Keratinocyte (primary cell): ENCODE results near the gene TMEM163. TPM values are rescaled to one million over a fixed set of nuclear protein-coding genes. Genes with fewer than 3 reads are reported as not detected.

Source experiments
- DNase-seq: peaks from one replicate; pipeline ENCODE4 v3.0.0-alpha.2; 2011; ENCODE audit warnings: low read depth, missing footprints, low spot score
- FAIRE-seq: peaks from 2 replicates; lab custom pipeline; 2011; peaks lifted over from hg19 to GRCh38; lab: Jason Lieb, UNC
- H2AFZ ChIP-seq: 2 replicates; pipeline ENCODE4 v1.6.0; 2012; ENCODE audit warnings: low read length, control low read depth, inconsistent platforms; ENCODE audit not compliant: control insufficient read depth
- H3K27ac ChIP-seq: 2 replicates; pipeline ENCODE4 v1.5.1; 2011; ENCODE audit warnings: low read length; ENCODE audit not compliant: control insufficient read depth, insufficient read depth
- H3K27me3 ChIP-seq: 3 replicates; pipeline ENCODE4 v1.6.0; 2011; ENCODE audit warnings: low read length; ENCODE audit not compliant: control insufficient read depth, insufficient read depth; ENCODE audit errors: extremely low read depth
- H3K36me3 ChIP-seq, 2 experiments: 2 replicates in 1 of 2; 3 replicates in 1 of 2; pipeline ENCODE4 v1.5.1; 2011; ENCODE audit warnings: low read length in 2 of 2, mild to moderate bottlenecking in 1 of 2; ENCODE audit not compliant: control insufficient read depth in 2 of 2, insufficient read depth in 2 of 2; ENCODE audit errors: extremely low read depth in 1 of 2
- H3K4me1 ChIP-seq: 3 replicates; pipeline ENCODE4 v1.5.1; 2011; ENCODE audit warnings: low read length; ENCODE audit not compliant: control insufficient read depth, insufficient read depth; ENCODE audit errors: extremely low read depth
- H3K4me2 ChIP-seq: 3 replicates; pipeline ENCODE4 v1.6.0; 2011; ENCODE audit warnings: low read depth, low read length; ENCODE audit not compliant: control insufficient read depth, insufficient read depth; ENCODE audit errors: extremely low read depth
- H3K4me3 ChIP-seq, 3 experiments: fragments of 200-600 bp in 1 of 3; sonication (generic) in 1 of 3; 2 replicates in 2 of 3; 3 replicates in 1 of 3; pipeline ENCODE4 v1.5.1; 2011 to 2016; ENCODE audit warnings: low read length in 3 of 3, mild to moderate bottlenecking in 3 of 3, control low read depth in 2 of 3, inconsistent platforms in 1 of 3, low read depth in 1 of 3, mixed read lengths in 1 of 3, mixed run types in 1 of 3, moderate library complexity in 1 of 3; ENCODE audit not compliant: control insufficient read depth in 2 of 3, insufficient read depth in 2 of 3; ENCODE audit errors: extremely low read depth in 1 of 3
- H3K79me2 ChIP-seq: 2 replicates; pipeline ENCODE4 v1.6.0; 2012; ENCODE audit warnings: low read length; ENCODE audit not compliant: control insufficient read depth, insufficient read depth
- H3K9ac ChIP-seq: 3 replicates; pipeline ENCODE4 v1.6.0; 2011; ENCODE audit warnings: low read length; ENCODE audit not compliant: control insufficient read depth, insufficient read depth; ENCODE audit errors: extremely low read depth
- H3K9me1 ChIP-seq: 3 replicates; pipeline ENCODE4 v1.6.0; 2011; ENCODE audit warnings: low read length; ENCODE audit not compliant: control insufficient read depth, insufficient read depth; ENCODE audit errors: extremely low read depth
- H3K9me3 ChIP-seq: 2 replicates; pipeline ENCODE4 v1.5.1; 2012; ENCODE audit warnings: low read depth, low read length; ENCODE audit not compliant: control insufficient read depth
- H4K20me1 ChIP-seq: 3 replicates; pipeline ENCODE4 v1.6.0; 2011; ENCODE audit warnings: low read length; ENCODE audit not compliant: control insufficient read depth, insufficient read depth; ENCODE audit errors: extremely low read depth
- CTCF ChIP-seq, 3 experiments: IDR thresholded peaks in 1 of 3; conservative IDR thresholded peaks in 1 of 3; optimal IDR thresholded peaks in 1 of 3; 2 replicates in 2 of 3; 3 replicates in 1 of 3; pipeline versions ENCODE3 to v1.5.1; 2011; ENCODE audit warnings: low read length in 3 of 3, mild to moderate bottlenecking in 3 of 3, moderate library complexity in 2 of 3, control low read depth in 1 of 3, inconsistent platforms in 1 of 3; ENCODE audit not compliant: insufficient read depth in 2 of 3; ENCODE audit errors: extremely low read depth in 1 of 3
- EZH2 ChIP-seq: IDR thresholded peaks from one replicate; pipeline ENCODE4 v1.6.1; 2012; ENCODE audit warnings: inconsistent platforms, mild to moderate bottlenecking, low read length, moderate library complexity
- dilution Hi-C: fragments of 300-500 bp; cut with MboI; formaldehyde crosslinking; loops from one replicate; pipeline ENCODE4 v1.7.0; 2020; ENCODE audit warnings: low sequenced_read_pairs; ENCODE audit not compliant: extremely low pct_ligation_motif_present
- polyA plus RNA-seq, 5 experiments: library from polyadenylated mRNA; depleted of rRNA in 3 of 5; stranded (reverse) in 3 of 5; stranded (forward) in 1 of 5; unstranded in 1 of 5; fragments of >200 nt; gene quantifications; 1 replicate in 1 of 5; 2 replicates in 3 of 5; 3 replicates in 1 of 5; pipeline versions ENCODE4 v1.2.1 to v1.2.3, GENCODE V29; 2011 to 2012; ENCODE audit warnings: missing spikeins in 2 of 5, low read depth in 1 of 5, low replicate concordance in 1 of 5

Gene TMEM163
- polyA plus RNA-seq, 1 donor (not counting 4 experiments of a cell fraction or from before 2014, with no cell fraction given): not detected

GRCh38 chr2:134433979-134434378 is 284.8 kb downstream of the TMEM163 start:
- FAIRE-seq: no peak
- H3K4me1 ChIP-seq: peaks cover 8% of the 10 kb centered on the region
- H3K36me3 ChIP-seq: peaks cover 5 to 10% of the 10 kb centered on the region in 2 experiments
- no peaks in the 10 kb centered on the region for H3K9me3 ChIP-seq
- no peaks in the 10 kb centered on the region for H3K9me1 ChIP-seq
- no peak overlapping the region for H3K9ac ChIP-seq
- DNase-seq: no peak
- dilution Hi-C loops: no loop called here
- no peak overlapping the region for H3K27ac ChIP-seq
- H3K27me3 ChIP-seq: no peaks in the 10 kb centered on the region
- H4K20me1 ChIP-seq: no peaks in the 10 kb centered on the region
- no peak overlapping the region for H2AFZ ChIP-seq
- H3K79me2 ChIP-seq: no peaks in the 10 kb centered on the region
- TF ChIP-seq CTCF (optimal IDR thresholded peaks at IDR 0.05 in 1 of 3, IDR thresholded peaks at IDR 0.05 in 1 of 3, conservative IDR thresholded peaks at IDR 0.05 in 1 of 3; ENCODE audit: extremely low read depth in 1 of 3, insufficient read depth in 2 of 3, low read length in 3 of 3) (no peak), EZH2 (no peak)
- no peak overlapping the region for H3K4me2 ChIP-seq
- no peak overlapping the region for H3K4me3 ChIP-seq

GRCh38 chr2:134433469-134433868 is 285.3 kb downstream of the TMEM163 start:
- no peak overlapping the region for H2AFZ ChIP-seq
- H3K9me3 ChIP-seq: no peaks in the 10 kb centered on the region
- no peak overlapping the region for H3K4me3 ChIP-seq
- no peak overlapping the region for H3K4me2 ChIP-seq
- FAIRE-seq (no peak), DNase-seq (no peak)
- H3K79me2 ChIP-seq: no peaks in the 10 kb centered on the region
- no peak overlapping the region for H3K9ac ChIP-seq
- no peaks in the 10 kb centered on the region for H3K9me1 ChIP-seq
- H3K27ac ChIP-seq: no peak overlapping the region
- H3K4me1 ChIP-seq: peaks cover 8% of the 10 kb centered on the region
- H3K36me3 ChIP-seq: peaks cover 7 to 10% of the 10 kb centered on the region in 2 experiments
- H4K20me1 ChIP-seq: no peaks in the 10 kb centered on the region
- no peaks in the 10 kb centered on the region for H3K27me3 ChIP-seq
- dilution Hi-C loops: no loop called here
- TF ChIP-seq EZH2 (no peak), CTCF (optimal IDR thresholded peaks at IDR 0.05 in 1 of 3, IDR thresholded peaks at IDR 0.05 in 1 of 3, conservative IDR thresholded peaks at IDR 0.05 in 1 of 3; ENCODE audit: extremely low read depth in 1 of 3, insufficient read depth in 2 of 3, low read length in 3 of 3) (no peak)
